GM21526 (cell line): ENCODE data around the gene SLBP.

Source experiments
- ATAC-seq: cut with Tn5 transposase; IDR thresholded peaks from one replicate; pipeline ENCODE4 v1.9.1; 2021; ENCODE audit warnings: moderate library complexity; ENCODE audit not compliant: unreplicated experiment, low FRiP score

Gene SLBP

GRCh38 chr4:1658581-1658980, 53.5 kb downstream of the SLBP start:
- no peak for ATAC-seq

- no peak for ATAC-seq
Measured at GRCh38 chr4:1658146-1658545, 54.0 kb downstream of the SLBP start.

GRCh38 chr4:1656986-1657385, 55.1 kb downstream of the SLBP start:
- ATAC-seq = no peak

- no peak for ATAC-seq
Measured at GRCh38 chr4:1656132-1656531, 56.0 kb downstream of the SLBP start.

- no peak for ATAC-seq
Measured at GRCh38 chr4:1655676-1656075, 56.4 kb downstream of the SLBP start.

- ATAC-seq = no peak
Measured at GRCh38 chr4:1655081-1655480, 57.0 kb downstream of the SLBP start.

- ATAC-seq = no peak
Measured at GRCh38 chr4:1654216-1654955, 57.7 kb downstream of the SLBP start.

- no peak for ATAC-seq
Measured at GRCh38 chr4:1653776-1654175, 58.3 kb downstream of the SLBP start.

- no peak for ATAC-seq
Measured at GRCh38 chr4:1652088-1652487, 60.0 kb downstream of the SLBP start.

GRCh38 chr4:1651609-1652008, 60.5 kb downstream of the SLBP start:
- no peak for ATAC-seq

- ATAC-seq = no peak
Measured at GRCh38 chr4:1648962-1649361, 63.2 kb downstream of the SLBP start.

GRCh38 chr4:1647432-1647831, 64.7 kb downstream of the SLBP start:
- ATAC-seq = no peak

GRCh38 chr4:1646690-1647089, 65.4 kb downstream of the SLBP start:
- ATAC-seq = no peak

GRCh38 chr4:1644891-1645657, 67.0 kb downstream of the SLBP start:
- ATAC-seq = no peak

GRCh38 chr4:1643971-1644735, 68.0 kb downstream of the SLBP start:
- ATAC-seq = no peak
